Mucosa of descending colon (tissue), 3 donors: ENCODE measurements around the gene ATP10D. TPM values are rescaled to one million over a fixed set of nuclear protein-coding genes. Genes with fewer than 3 reads are reported as not detected.
"Not testable (repeated sequence)": the region's sequence is repeated elsewhere in the genome, so short reads cannot be mapped to it uniquely, and the experiment has no call there.

ENCODE experiments used
- ATAC-seq: fragments of 200-7000 bp; cut with Tn5 transposase; one replicate; pipeline ENCODE4 v1.9.1; 2020; ENCODE audit warnings: mild to moderate bottlenecking, moderate library complexity
- DNase-seq, 3 donors: peaks; one replicate each; pipeline ENCODE4 v3.0.0-alpha.2; 2020
- H3K36me3 ChIP-seq: fragments of 200-600 bp; one replicate; pipeline ENCODE4 v1.8.0; 2021; ENCODE audit warnings: low read depth, mild to moderate bottlenecking
- H3K4me1 ChIP-seq: fragments of 200-600 bp; one replicate; pipeline ENCODE4 v1.8.0; 2021; ENCODE audit warnings: low read depth, mild to moderate bottlenecking
- H3K4me3 ChIP-seq: fragments of 200-600 bp; one replicate; pipeline ENCODE4 v1.8.0; 2021; ENCODE audit warnings: mild to moderate bottlenecking
- H3K9me3 ChIP-seq: fragments of 200-600 bp; one replicate; pipeline ENCODE4 v1.8.0; 2021; ENCODE audit warnings: mild to moderate bottlenecking
- intact Hi-C, 2 donors: fragments of 100-400 bp; cut with DNase I in 1 of 2; cut with micrococcal nuclease in 1 of 2; formaldehyde crosslinking; loops; one replicate each; pipeline versions ENCODE4 v1.11.0 to v1.11.1; 2022; cut with DNase I, micrococcal nuclease
- total RNA-seq, 3 donors: library from RNA; stranded (reverse); fragmentation: NEBNext Ultra II Directional in 2 of 3; extraction: Animal tissue kit (Norgen Biotek cat#: 25700) in 2 of 3; gene quantifications; one replicate each; pipeline versions ENCODE4 v1.2.1 to v1.2.4, GENCODE V29; 2021 to 2023
- TF ChIP-seq, protein P1 (sequence below): fragments of 200-600 bp; IDR thresholded peaks from one replicate; pipeline ENCODE4 v1.8.0; 2022; ENCODE audit warnings: antibody characterized with exemption, mild to moderate bottlenecking
- donor health status: DM: no; HTN: no; CAD: no; lungs with moderate emphysema.
- donor health status: DM: no; HTN: no; CAD: no.
- donor health status: DM: no; HTN: yes; CAD: no.

ATP10D gene
- total RNA-seq, 3 donors from 2014 or later = 9.9 to 24.9 (median 11.4) TPM

DNA sequence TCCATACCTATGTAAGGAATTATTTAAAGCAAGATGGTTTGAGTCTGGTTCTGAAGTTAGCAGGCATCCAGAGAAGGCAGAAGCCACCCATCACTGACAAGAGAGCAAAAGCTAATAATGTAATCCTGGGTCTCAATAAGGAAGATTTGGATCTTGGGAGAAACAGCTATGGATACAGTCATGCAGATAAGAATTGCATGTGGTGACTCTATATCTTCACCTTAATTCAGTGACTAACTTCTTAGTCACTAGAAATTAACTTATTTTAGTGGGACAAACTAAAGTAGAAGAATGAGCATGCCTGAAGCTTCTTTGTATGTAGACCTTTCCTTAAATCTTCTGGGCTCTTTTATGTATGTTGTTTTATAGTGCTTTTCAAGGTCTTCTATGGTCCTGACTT, 66.6 kb downstream of the ATP10D start:
- intact Hi-C loops = no loop called here
- DNase-seq (no peak), ATAC-seq (no peak)
- H3K9me3 ChIP-seq = no peaks in the 10 kb centered on the region
- TF ChIP-seq, protein P1, sequence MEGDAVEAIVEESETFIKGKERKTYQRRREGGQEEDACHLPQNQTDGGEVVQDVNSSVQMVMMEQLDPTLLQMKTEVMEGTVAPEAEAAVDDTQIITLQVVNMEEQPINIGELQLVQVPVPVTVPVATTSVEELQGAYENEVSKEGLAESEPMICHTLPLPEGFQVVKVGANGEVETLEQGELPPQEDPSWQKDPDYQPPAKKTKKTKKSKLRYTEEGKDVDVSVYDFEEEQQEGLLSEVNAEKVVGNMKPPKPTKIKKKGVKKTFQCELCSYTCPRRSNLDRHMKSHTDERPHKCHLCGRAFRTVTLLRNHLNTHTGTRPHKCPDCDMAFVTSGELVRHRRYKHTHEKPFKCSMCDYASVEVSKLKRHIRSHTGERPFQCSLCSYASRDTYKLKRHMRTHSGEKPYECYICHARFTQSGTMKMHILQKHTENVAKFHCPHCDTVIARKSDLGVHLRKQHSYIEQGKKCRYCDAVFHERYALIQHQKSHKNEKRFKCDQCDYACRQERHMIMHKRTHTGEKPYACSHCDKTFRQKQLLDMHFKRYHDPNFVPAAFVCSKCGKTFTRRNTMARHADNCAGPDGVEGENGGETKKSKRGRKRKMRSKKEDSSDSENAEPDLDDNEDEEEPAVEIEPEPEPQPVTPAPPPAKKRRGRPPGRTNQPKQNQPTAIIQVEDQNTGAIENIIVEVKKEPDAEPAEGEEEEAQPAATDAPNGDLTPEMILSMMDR = no peak
- no peaks in the 10 kb centered on the region for H3K4me1 ChIP-seq
- no peak overlapping the region for H3K4me3 ChIP-seq
- no peaks in the 10 kb centered on the region for H3K36me3 ChIP-seq

DNA sequence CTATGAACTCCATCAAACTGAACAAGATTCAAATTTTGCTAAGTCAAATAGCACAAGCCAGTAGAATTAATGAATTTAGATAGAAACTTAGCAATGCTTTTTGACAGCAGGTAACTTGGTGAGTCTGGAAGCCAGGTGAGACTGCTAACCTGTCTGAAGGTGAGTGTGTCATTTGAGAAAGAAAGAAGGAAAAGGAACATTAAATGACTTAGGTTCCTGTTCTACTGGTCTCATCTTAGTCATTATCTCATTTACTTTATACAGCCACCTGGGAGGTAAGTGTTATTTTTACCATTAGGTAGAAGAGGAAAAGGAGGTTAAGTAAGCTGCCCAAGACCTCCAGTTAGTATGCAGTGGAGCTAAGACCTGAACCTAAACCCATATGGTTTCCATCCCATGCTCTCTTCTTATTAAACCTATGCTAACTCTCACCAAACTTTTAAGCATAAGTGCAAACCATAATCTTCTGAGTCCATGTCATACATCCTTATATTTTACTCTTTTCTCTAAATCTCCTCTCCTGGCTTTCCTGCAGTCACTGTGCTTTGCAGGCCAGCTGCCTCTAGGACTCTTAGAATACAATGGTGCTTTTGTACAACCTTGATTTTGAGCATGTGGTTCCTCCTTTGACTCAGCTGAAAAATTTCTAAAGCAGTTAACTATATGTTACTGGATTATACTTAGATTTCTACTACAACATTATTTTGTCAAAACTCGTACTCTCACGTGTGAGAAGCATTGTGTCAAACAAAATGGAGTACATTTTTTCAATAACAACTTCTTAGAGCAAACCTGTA, 68.5 kb downstream of the ATP10D start:
- intact Hi-C loops = no loop called here
- ATAC-seq = no peak
- TF ChIP-seq, protein P1 = no peak

DNA sequence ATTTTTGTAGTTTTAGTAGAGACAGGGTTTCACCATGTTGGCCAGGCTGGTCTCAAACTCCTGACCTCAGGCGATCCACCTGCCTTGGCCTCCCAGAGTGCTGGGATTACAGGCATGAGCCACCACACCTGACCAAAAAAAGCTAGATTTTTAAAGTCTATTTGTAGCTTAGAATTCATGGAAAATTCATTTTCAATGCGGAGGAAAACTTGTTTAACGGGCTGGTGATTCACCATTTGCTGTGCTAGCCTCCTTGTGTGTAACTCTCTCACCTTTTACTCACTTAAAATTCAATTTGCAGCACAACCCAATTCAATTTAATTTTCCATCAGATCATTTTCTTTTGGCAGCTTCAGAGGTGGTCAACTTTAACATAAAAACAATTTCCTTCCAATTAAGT, 70.8 kb downstream of the ATP10D start:
- H3K4me1 ChIP-seq, ATAC-seq, H3K4me3 ChIP-seq, H3K36me3 ChIP-seq, H3K9me3 ChIP-seq, DNase-seq, intact Hi-C loops: not testable (repeated sequence)

More for the DNA sequence above, 68.5 kb downstream of the ATP10D start:
- no peak for DNase-seq
- H3K4me3 ChIP-seq = no peak overlapping the region
- no peaks in the 10 kb centered on the region for H3K9me3 ChIP-seq
- H3K36me3 ChIP-seq = no peaks in the 10 kb centered on the region
- H3K4me1 ChIP-seq = no peaks in the 10 kb centered on the region

DNA sequence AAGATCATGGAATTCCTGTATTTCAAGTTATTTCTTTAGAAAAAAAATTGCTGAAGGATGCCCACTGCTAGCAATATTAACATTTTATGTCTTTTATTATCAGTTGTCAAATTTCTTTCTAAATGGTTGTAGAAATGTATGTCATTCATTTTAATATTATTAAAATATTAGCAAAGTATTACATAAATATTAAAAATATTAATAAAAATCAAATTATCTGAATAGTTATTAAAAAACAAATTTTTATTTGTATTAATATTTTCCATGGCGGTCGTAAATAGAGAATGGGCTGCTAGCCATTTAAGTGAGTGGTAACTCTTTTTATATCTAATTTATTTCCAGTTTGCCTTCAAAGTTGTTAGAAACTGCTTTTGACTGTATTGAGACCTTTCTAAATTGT, 72.2 kb downstream of the ATP10D start:
- intact Hi-C loops = no loop called here
- DNase-seq (no peak), ATAC-seq (no peak)
- H3K36me3 ChIP-seq = no peaks in the 10 kb centered on the region
- TF ChIP-seq, protein P1 = no peak
- no peaks in the 10 kb centered on the region for H3K4me1 ChIP-seq
- no peak overlapping the region for H3K4me3 ChIP-seq
- no peaks in the 10 kb centered on the region for H3K9me3 ChIP-seq

DNA sequence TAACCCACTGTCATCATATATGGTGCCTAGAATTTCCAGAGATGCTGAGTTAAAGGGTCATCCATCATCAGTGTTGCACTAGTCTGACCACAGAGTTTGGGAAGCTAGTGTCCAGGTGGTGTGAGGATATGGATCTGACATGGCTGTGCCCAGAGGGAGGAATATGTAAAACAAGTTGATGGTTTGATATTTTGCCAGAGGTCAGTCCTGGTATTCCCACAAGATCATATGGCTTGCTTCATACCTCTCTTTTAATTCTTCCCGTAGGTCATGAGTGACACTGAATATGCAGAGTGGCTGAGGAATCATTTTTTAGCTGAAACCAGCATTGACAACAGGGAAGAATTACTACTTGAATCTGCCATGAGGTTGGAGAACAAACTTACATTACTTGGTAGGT, 75.6 kb downstream of the ATP10D start:
- H3K36me3 ChIP-seq = no peaks in the 10 kb centered on the region
- H3K4me3 ChIP-seq = no peak overlapping the region
- H3K4me1 ChIP-seq = no peaks in the 10 kb centered on the region
- DNase-seq (no peak), ATAC-seq (no peak)
- TF ChIP-seq, protein P1 = no peak
- H3K9me3 ChIP-seq = no peaks in the 10 kb centered on the region
- intact Hi-C loops = no loop called here

DNA sequence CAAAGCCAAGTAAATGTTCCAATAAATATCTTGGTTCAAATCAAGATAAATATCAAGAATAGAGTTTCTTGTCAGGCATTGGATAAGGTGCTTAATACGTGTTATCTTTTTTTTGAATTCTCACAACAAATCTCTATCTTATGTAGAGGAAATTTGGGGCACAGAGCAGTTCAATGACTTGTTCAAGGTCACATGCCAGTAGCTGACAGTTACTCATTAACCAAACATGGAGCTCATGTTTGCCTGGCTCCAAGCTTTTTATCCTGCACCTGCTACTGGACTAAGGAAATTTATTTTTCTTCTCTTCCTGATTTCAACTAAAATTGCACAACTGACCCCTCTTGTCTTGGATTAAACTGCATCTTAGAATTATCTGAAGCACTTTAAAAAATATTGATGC, 76.3 kb downstream of the ATP10D start:
- Histone ChIP-seq H3K9me3 (no peaks in the 10 kb centered on the region), H3K36me3 (no peaks in the 10 kb centered on the region), H3K4me3 (no peak overlapping the region), H3K4me1 (no peaks in the 10 kb centered on the region)
- ATAC-seq = no peak
- no peak for DNase-seq
- intact Hi-C loops = no loop called here
- TF ChIP-seq, protein P1 = no peak
